ENCODE measurements around the gene SERPINA3. TPM values are rescaled to one million over a fixed set of nuclear protein-coding genes. Genes with fewer than 3 reads are reported as not detected.
"Not testable (repeated sequence)": the region's sequence is repeated elsewhere in the genome, so short reads cannot be mapped to it uniquely, and the experiment has no call there.

The SERPINA3 gene
- total RNA-seq, 1 experiment from 2014 or later: 0.17 TPM

DNA sequence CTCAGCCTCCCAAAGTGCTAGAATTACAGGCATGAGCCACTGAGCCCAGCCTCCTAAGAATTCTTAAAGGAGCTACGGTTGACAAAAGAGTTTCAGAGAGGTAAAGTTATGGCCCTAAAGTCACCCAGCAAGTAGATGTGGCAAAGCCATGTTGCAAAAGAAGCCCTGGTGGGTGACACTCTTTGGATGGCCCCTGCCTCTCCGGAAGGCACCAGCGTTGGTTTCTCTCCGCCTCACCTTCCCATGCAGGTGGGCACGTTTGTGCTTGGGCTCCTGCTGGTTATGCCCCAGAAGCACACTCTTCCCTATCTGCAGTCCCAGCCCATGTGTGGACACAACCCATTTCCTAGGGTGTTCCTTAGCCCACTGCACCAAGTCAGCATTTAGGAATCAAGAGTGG lies 9.5 kb upstream of the SERPINA3 start:
- H3K27me3 ChIP-seq (replicated peaks; ENCODE audit: insufficient read depth, low read depth, low read length, poor library complexity): no peaks in the 10 kb centered on the region
- TF ChIP-seq EZH2 (IDR thresholded peaks at IDR 0.05; ENCODE audit: borderline replicate concordance, low read depth, low read length, poor library complexity, severe bottlenecking): no peak
- TF ChIP-seq, protein P1, sequence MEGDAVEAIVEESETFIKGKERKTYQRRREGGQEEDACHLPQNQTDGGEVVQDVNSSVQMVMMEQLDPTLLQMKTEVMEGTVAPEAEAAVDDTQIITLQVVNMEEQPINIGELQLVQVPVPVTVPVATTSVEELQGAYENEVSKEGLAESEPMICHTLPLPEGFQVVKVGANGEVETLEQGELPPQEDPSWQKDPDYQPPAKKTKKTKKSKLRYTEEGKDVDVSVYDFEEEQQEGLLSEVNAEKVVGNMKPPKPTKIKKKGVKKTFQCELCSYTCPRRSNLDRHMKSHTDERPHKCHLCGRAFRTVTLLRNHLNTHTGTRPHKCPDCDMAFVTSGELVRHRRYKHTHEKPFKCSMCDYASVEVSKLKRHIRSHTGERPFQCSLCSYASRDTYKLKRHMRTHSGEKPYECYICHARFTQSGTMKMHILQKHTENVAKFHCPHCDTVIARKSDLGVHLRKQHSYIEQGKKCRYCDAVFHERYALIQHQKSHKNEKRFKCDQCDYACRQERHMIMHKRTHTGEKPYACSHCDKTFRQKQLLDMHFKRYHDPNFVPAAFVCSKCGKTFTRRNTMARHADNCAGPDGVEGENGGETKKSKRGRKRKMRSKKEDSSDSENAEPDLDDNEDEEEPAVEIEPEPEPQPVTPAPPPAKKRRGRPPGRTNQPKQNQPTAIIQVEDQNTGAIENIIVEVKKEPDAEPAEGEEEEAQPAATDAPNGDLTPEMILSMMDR (conservative IDR thresholded peaks at IDR 0.05; ENCODE audit: low read depth, low read length): no peak
- H3K9me3 ChIP-seq (ENCODE audit: low read depth, low read length, poor library complexity, severe bottlenecking): no peaks in the 10 kb centered on the region
- no peak for DNase-seq (ENCODE audit: low spot score)
- ChIA-PET POLR2A (ENCODE audit: low non-redundant PET) (no interaction called here), CTCF (no interaction called here)
- peaks cover 26% of the 10 kb centered on the region for H3K4me1 ChIP-seq (ENCODE audit: insufficient read depth, low read length, poor library complexity, severe bottlenecking)
- intact Hi-C loops (cut with micrococcal nuclease; ENCODE audit: unreplicated experiment): no loop called here
- H3K36me3 ChIP-seq (ENCODE audit: insufficient read depth, low read length, poor library complexity, severe bottlenecking): no peaks in the 10 kb centered on the region
- no peak overlapping the region for H3K27ac ChIP-seq (ENCODE audit: low read depth, low read length, poor library complexity, severe bottlenecking)
- H3K4me3 ChIP-seq (ENCODE audit: low read depth, low read length, poor library complexity, severe bottlenecking): no peak overlapping the region
- no TSS peak for BruUV-seq (replicated peaks)

- Histone ChIP-seq H3K27ac (ENCODE audit: low read depth, low read length, poor library complexity, severe bottlenecking) (no peak overlapping the region), H3K4me1 (ENCODE audit: insufficient read depth, low read length, poor library complexity, severe bottlenecking) (peaks cover 8% of the 10 kb centered on the region), H3K36me3 (ENCODE audit: insufficient read depth, low read length, poor library complexity, severe bottlenecking) (no peaks in the 10 kb centered on the region), H3K4me3 (ENCODE audit: low read depth, low read length, poor library complexity, severe bottlenecking) (no peak overlapping the region), H3K9me3 (ENCODE audit: low read depth, low read length, poor library complexity, severe bottlenecking) (no peaks in the 10 kb centered on the region), H3K27me3 (replicated peaks; ENCODE audit: insufficient read depth, low read depth, low read length, poor library complexity) (no peaks in the 10 kb centered on the region)
- no TSS peak for BruUV-seq (replicated peaks)
- intact Hi-C loops (cut with micrococcal nuclease; ENCODE audit: unreplicated experiment): no loop called here
- ChIA-PET CTCF (no interaction called here), POLR2A (ENCODE audit: low non-redundant PET) (no interaction called here)
- no peak for DNase-seq (ENCODE audit: low spot score)
- TF ChIP-seq, protein P1 (conservative IDR thresholded peaks at IDR 0.05; ENCODE audit: low read depth, low read length): no peak
Observed at GRCh38 chr14:94605361-94605760, 6.8 kb upstream of the SERPINA3 start.

- H3K36me3 ChIP-seq (ENCODE audit: insufficient read depth, low read length, poor library complexity, severe bottlenecking); H3K27ac ChIP-seq (ENCODE audit: low read depth, low read length, poor library complexity, severe bottlenecking); intact Hi-C loops (cut with micrococcal nuclease; ENCODE audit: unreplicated experiment); H3K4me1 ChIP-seq (ENCODE audit: insufficient read depth, low read length, poor library complexity, severe bottlenecking); DNase-seq (ENCODE audit: low spot score); H3K9me3 ChIP-seq (ENCODE audit: low read depth, low read length, poor library complexity, severe bottlenecking); CTCF ChIA-PET; H3K4me3 ChIP-seq (ENCODE audit: low read depth, low read length, poor library complexity, severe bottlenecking); BruUV-seq (replicated peaks); H3K27me3 ChIP-seq (replicated peaks; ENCODE audit: insufficient read depth, low read depth, low read length, poor library complexity); POLR2A ChIA-PET (ENCODE audit: low non-redundant PET): not testable (repeated sequence)
Observed at GRCh38 chr14:94608966-94609365, 3.2 kb upstream of the SERPINA3 start.

DNA sequence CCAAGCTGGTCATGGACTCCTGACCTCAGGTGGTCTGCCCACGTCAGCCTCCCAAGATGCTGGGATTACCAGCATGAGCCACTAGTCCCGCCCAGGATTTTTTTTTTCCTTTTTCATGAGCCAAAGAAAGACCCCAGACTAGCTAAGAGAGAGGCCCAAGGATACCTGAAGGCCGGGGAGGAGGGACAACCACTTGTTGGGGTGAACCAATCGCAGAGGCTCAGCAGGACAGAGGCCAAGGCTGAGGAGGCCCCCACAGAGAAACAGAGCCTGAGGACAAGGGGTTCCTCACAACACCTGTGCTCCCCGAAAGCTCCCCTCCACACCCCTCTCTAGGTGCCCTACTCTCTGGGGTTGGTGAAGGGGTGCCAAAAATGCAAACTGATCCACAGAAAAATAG lies 1.0 kb upstream of the SERPINA3 start:
- TF ChIP-seq, protein P1 (conservative IDR thresholded peaks at IDR 0.05; ENCODE audit: low read depth, low read length): no peak
- no peak for TF ChIP-seq EZH2 (IDR thresholded peaks at IDR 0.05; ENCODE audit: borderline replicate concordance, low read depth, low read length, poor library complexity, severe bottlenecking)
- no peaks in the 10 kb centered on the region for H3K36me3 ChIP-seq (ENCODE audit: insufficient read depth, low read length, poor library complexity, severe bottlenecking)
- POLR2A ChIA-PET (ENCODE audit: low non-redundant PET): no interaction called here
- CTCF ChIA-PET: no interaction called here
- no peaks in the 10 kb centered on the region for H3K4me1 ChIP-seq (ENCODE audit: insufficient read depth, low read length, poor library complexity, severe bottlenecking)
- intact Hi-C loops (cut with micrococcal nuclease; ENCODE audit: unreplicated experiment): no loop called here
- DNase-seq (ENCODE audit: low spot score): no peak
- H3K27ac ChIP-seq (ENCODE audit: low read depth, low read length, poor library complexity, severe bottlenecking): no peak overlapping the region
- no peaks in the 10 kb centered on the region for H3K9me3 ChIP-seq (ENCODE audit: low read depth, low read length, poor library complexity, severe bottlenecking)
- no TSS peak for BruUV-seq (replicated peaks)
- no peaks in the 10 kb centered on the region for H3K27me3 ChIP-seq (replicated peaks; ENCODE audit: insufficient read depth, low read depth, low read length, poor library complexity)
- H3K4me3 ChIP-seq (ENCODE audit: low read depth, low read length, poor library complexity, severe bottlenecking): no peak overlapping the region
